Lower lobe of right lung (tissue), 2 donors: ENCODE results near the gene DPEP1. TPM values are rescaled to one million over a fixed set of nuclear protein-coding genes. Genes with fewer than 3 reads are reported as not detected.

Experiments
- ATAC-seq, 2 donors: fragments of 200-7000 bp; cut with Tn5 transposase; one replicate each; pipeline ENCODE4 v1.9.1; 2020 to 2022; ENCODE audit warnings: mild to moderate bottlenecking in 2 of 2, moderate library complexity in 2 of 2
- DNase-seq: peaks from one replicate; pipeline ENCODE4 v3.0.0-alpha.2; 2020
- H3K27ac ChIP-seq: fragments of 200-600 bp; one replicate; pipeline ENCODE4 v1.8.0; 2022
- H3K27me3 ChIP-seq: fragments of 200-600 bp; one replicate; pipeline ENCODE4 v1.8.0; 2022; ENCODE audit warnings: low read depth
- H3K36me3 ChIP-seq: fragments of 200-600 bp; one replicate; pipeline ENCODE4 v1.8.0; 2022; ENCODE audit warnings: mild to moderate bottlenecking
- H3K4me1 ChIP-seq: fragments of 200-600 bp; one replicate; pipeline ENCODE4 v1.8.0; 2022
- H3K4me3 ChIP-seq: fragments of 200-600 bp; one replicate; pipeline ENCODE4 v1.8.0; 2022; ENCODE audit warnings: mild to moderate bottlenecking
- H3K9me3 ChIP-seq: fragments of 200-600 bp; one replicate; pipeline ENCODE4 v1.8.0; 2022
- CTCF ChIP-seq: fragments of 200-600 bp; IDR thresholded peaks from one replicate; pipeline ENCODE4 v1.8.0; 2022; ENCODE audit warnings: antibody characterized with exemption, mild to moderate bottlenecking
- intact Hi-C: fragments of 100-400 bp; cut with DNase I; formaldehyde crosslinking; loops from one replicate; pipeline ENCODE4 v1.11.0; 2022
- total RNA-seq: library from RNA; stranded (reverse); fragmentation: NEBNext Ultra II Directional; extraction: Animal tissue kit (Norgen Biotek cat#: 25700); gene quantifications from one replicate; pipeline ENCODE4 v1.2.1, GENCODE V29; 2021
- donor health status: DM: no; HTN: yes; CAD: no; lungs with severe emphysema.

DPEP1 gene
- total RNA-seq, 1 donor from 2014 or later: 0.59 TPM

DNA sequence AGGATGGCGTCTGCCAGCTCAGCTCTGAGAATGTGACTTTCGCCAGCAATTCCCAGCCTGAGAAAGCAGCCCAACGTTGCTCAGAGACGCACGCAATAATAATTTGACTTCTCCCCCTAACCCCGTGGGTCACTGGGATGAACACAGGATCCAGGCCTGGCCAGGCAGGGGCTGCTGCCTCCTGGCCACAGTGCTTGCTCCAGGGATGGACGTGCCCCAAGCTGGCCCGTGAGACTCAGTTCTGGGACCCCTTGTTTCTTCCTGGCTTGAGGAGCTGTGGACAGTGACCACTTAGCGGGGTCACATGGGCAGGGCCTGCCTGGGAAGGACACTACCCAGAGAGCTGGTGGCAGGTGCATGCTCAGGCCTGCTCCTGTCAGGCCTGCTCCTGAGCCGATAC is 13.5 kb upstream of the DPEP1 start:
- TF ChIP-seq CTCF: no peak
- intact Hi-C loops: no loop called here

GRCh38 chr16:89600427-89600826 is 13.0 kb upstream of the DPEP1 start:
- H3K4me3 ChIP-seq: no peak overlapping the region
- intact Hi-C loops: no loop called here
- DNase-seq: no peak
- no peak for ATAC-seq
- no peak overlapping the region for H3K27ac ChIP-seq
- H3K27me3 ChIP-seq: no peaks in the 10 kb centered on the region
- H3K36me3 ChIP-seq: no peaks in the 10 kb centered on the region
- H3K4me1 ChIP-seq: peaks cover 12% of the 10 kb centered on the region
- no peaks in the 10 kb centered on the region for H3K9me3 ChIP-seq
- TF ChIP-seq CTCF: no peak

More for the DNA sequence above, 13.5 kb upstream of the DPEP1 start:
- H3K4me1 ChIP-seq: peaks cover 12% of the 10 kb centered on the region
- H3K36me3 ChIP-seq: no peaks in the 10 kb centered on the region
- no peaks in the 10 kb centered on the region for H3K9me3 ChIP-seq
- H3K4me3 ChIP-seq: no peak overlapping the region
- no peaks in the 10 kb centered on the region for H3K27me3 ChIP-seq
- DNase-seq (no peak), ATAC-seq (no peak)
- H3K27ac ChIP-seq: no peak overlapping the region

- peaks cover 12% of the 10 kb centered on the region for H3K4me1 ChIP-seq
- no peaks in the 10 kb centered on the region for H3K36me3 ChIP-seq
- H3K27ac ChIP-seq: no peak overlapping the region
- DNase-seq (no peak), ATAC-seq (no peak)
- H3K9me3 ChIP-seq: no peaks in the 10 kb centered on the region
- TF ChIP-seq CTCF: no peak
- H3K27me3 ChIP-seq: no peaks in the 10 kb centered on the region
- intact Hi-C loops: no loop called here
- no peak overlapping the region for H3K4me3 ChIP-seq
Measured at GRCh38 chr16:89600956-89601355, 12.5 kb upstream of the DPEP1 start.

GRCh38 chr16:89601906-89602272 is 11.6 kb upstream of the DPEP1 start:
- Histone ChIP-seq H3K9me3 (no peaks in the 10 kb centered on the region), H3K4me1 (peaks cover 12% of the 10 kb centered on the region), H3K27ac (no peak overlapping the region), H3K4me3 (no peak overlapping the region), H3K27me3 (no peaks in the 10 kb centered on the region), H3K36me3 (no peaks in the 10 kb centered on the region)
- DNase-seq (no peak), ATAC-seq (no peak)
- intact Hi-C loops: no loop called here
- TF ChIP-seq CTCF: no peak

GRCh38 chr16:89602273-89602951 is 11.0 kb upstream of the DPEP1 start:
- intact Hi-C loops: no loop called here
- TF ChIP-seq CTCF: no peak
- no peaks in the 10 kb centered on the region for H3K36me3 ChIP-seq
- peaks cover 12% of the 10 kb centered on the region for H3K4me1 ChIP-seq
- no peaks in the 10 kb centered on the region for H3K27me3 ChIP-seq
- no peaks in the 10 kb centered on the region for H3K9me3 ChIP-seq
- no peak overlapping the region for H3K4me3 ChIP-seq
- no peak overlapping the region for H3K27ac ChIP-seq
- DNase-seq: no peak
- ATAC-seq: peak; percentile 37 to 72
